Umbilical cord (tissue), 2 donors: Measurements from ENCODE around the gene SULT6B1. TPM values are rescaled to one million over a fixed set of nuclear protein-coding genes. Genes with fewer than 3 reads are reported as not detected.
"Not testable (repeated sequence)": the region's sequence is repeated elsewhere in the genome, so short reads cannot be mapped to it uniquely, and the experiment has no call there.

Experiments used
- DNase-seq: peaks from one replicate; pipeline ENCODE4 v3.0.0-alpha.2; 2015; ENCODE audit warnings: low spot score
- total RNA-seq: library from RNA; depleted of rRNA; stranded (reverse); fragments of >200 nt; gene quantifications from one replicate; pipeline ENCODE4 v1.2.3, GENCODE V29; 2014; ENCODE audit warnings: low replicate concordance; ENCODE audit not compliant: insufficient read depth

SULT6B1 gene
- total RNA-seq, 1 donor from 2014 or later: not detected

- DNase-seq: peak; percentile 84
Observed at GRCh38 chr2:37196320-37197195, 8.1 kb upstream of the SULT6B1 start, which contains the start of gene CEBPZOS. CEBPZOS (plus strand) TSS chr2:37196496; CDS start chr2:37199705, 3,209 bp downstream.

GRCh38 chr2:37195862-37196319 lies 7.4 kb upstream of the SULT6B1 start:
- DNase-seq: not testable (repeated sequence)

GRCh38 chr2:37192551-37192950 lies 4.1 kb upstream of the SULT6B1 start:
- no peak for DNase-seq

GRCh38 chr2:37191747-37192146 lies 3.3 kb upstream of the SULT6B1 start:
- no peak for DNase-seq

- DNase-seq: no peak
Observed at GRCh38 chr2:37191253-37191652, 2.8 kb upstream of the SULT6B1 start.

GRCh38 chr2:37190290-37190689 lies 1.8 kb upstream of the SULT6B1 start:
- DNase-seq: no peak

GRCh38 chr2:37189452-37190153 lies 1.1 kb upstream of the SULT6B1 start:
- no peak for DNase-seq

GRCh38 chr2:37181726-37182684 lies 6.5 kb downstream of the SULT6B1 start:
- DNase-seq: no peak

- no peak for DNase-seq
Observed at GRCh38 chr2:37180640-37181039, 7.8 kb downstream of the SULT6B1 start.

GRCh38 chr2:37180006-37180639 lies 8.3 kb downstream of the SULT6B1 start:
- peak; percentile 61 for DNase-seq

- DNase-seq: no peak
Observed at GRCh38 chr2:37173741-37174140, 14.7 kb downstream of the SULT6B1 start.

GRCh38 chr2:37171624-37171950 lies 16.9 kb downstream of the SULT6B1 start:
- DNase-seq: no peak

GRCh38 chr2:37168217-37168981 lies 20.1 kb downstream of the SULT6B1 start:
- DNase-seq: peak; percentile 46

GRCh38 chr2:37167636-37168180 lies 20.8 kb downstream of the SULT6B1 start:
- no peak for DNase-seq

GRCh38 chr2:37164757-37165156 lies 23.7 kb downstream of the SULT6B1 start:
- DNase-seq: no peak

GRCh38 chr2:37156857-37157714 lies 31.4 kb downstream of the SULT6B1 start, which contains the start of gene EIF2AK2:
EIF2AK2 (minus strand) TSS chr2:37156980; CDS start chr2:37147806, 9,174 bp downstream.
- DNase-seq: peak; percentile 91

- peak; percentile 83 for DNase-seq
Observed at GRCh38 chr2:37156071-37156856, 32.2 kb downstream of the SULT6B1 start.

- DNase-seq: no peak
Observed at GRCh38 chr2:37154785-37155184, 33.7 kb downstream of the SULT6B1 start.
